HEK293 (cell line): ENCODE data around the gene UBALD2.

Experiments
- GLIS1 ChIP-seq: fragments of 450-650 bp; formaldehyde crosslinking; IDR thresholded peaks from 2 replicates; pipeline ENCODE4 v1.5.1; 2016; ENCODE audit warnings: missing biosample characterization, missing genetic modification characterization
- HOXD13 ChIP-seq: sonication (generic); formaldehyde crosslinking; IDR thresholded peaks from 2 replicates; pipeline ENCODE4 v1.8.0; 2022; ENCODE audit warnings: missing genetic modification reagents, borderline replicate concordance
- KLF9 ChIP-seq: fragments of 450-650 bp; formaldehyde crosslinking; IDR thresholded peaks from 2 replicates; pipeline ENCODE4 v1.5.1; 2016; ENCODE audit warnings: missing biosample characterization, missing genetic modification characterization, low read depth
- PRDM1 ChIP-seq: fragments of 450-650 bp; formaldehyde crosslinking; IDR thresholded peaks from 2 replicates; pipeline ENCODE4; 2016; ENCODE audit warnings: missing biosample characterization, missing genetic modification characterization
- REPIN1 ChIP-seq: fragments of 450-650 bp; formaldehyde crosslinking; IDR thresholded peaks from 2 replicates; pipeline ENCODE4 v1.5.1; 2017; ENCODE audit warnings: missing biosample characterization, missing genetic modification characterization, low read depth
- TCF7L2 ChIP-seq: IDR thresholded peaks from 2 replicates; pipeline ENCODE4 v1.6.1; 2011; ENCODE audit warnings: low read depth, mild to moderate bottlenecking, inconsistent platforms, low read length, moderate library complexity, borderline replicate concordance
- YY1 ChIP-seq: fragments of 450-650 bp; formaldehyde crosslinking; IDR thresholded peaks from 2 replicates; pipeline ENCODE4 v1.5.1; 2018; ENCODE audit warnings: missing biosample characterization, missing genetic modification characterization
- ZBTB8A ChIP-seq: fragments of 450-650 bp; formaldehyde crosslinking; IDR thresholded peaks from 2 replicates; pipeline ENCODE4 v1.5.1; 2016; ENCODE audit warnings: missing biosample characterization, missing genetic modification characterization
- ZFP41 ChIP-seq: fragments of 450-650 bp; formaldehyde crosslinking; IDR thresholded peaks from 2 replicates; pipeline ENCODE4 v1.5.1; 2016; ENCODE audit warnings: missing biosample characterization, missing genetic modification characterization, borderline replicate concordance
- ZNF132 ChIP-seq: fragments of 450-650 bp; formaldehyde crosslinking; IDR thresholded peaks from 2 replicates; pipeline ENCODE4 v1.5.1; 2017; ENCODE audit warnings: missing biosample characterization, missing genetic modification characterization, borderline replicate concordance
- ZNF16 ChIP-seq: fragments of 450-650 bp; formaldehyde crosslinking; IDR thresholded peaks from 2 replicates; pipeline ENCODE4 v1.5.1; 2016; ENCODE audit warnings: low read depth, missing biosample characterization, missing genetic modification characterization
- ZNF2 ChIP-seq: fragments of 450-650 bp; formaldehyde crosslinking; IDR thresholded peaks from 2 replicates; pipeline ENCODE4 v1.5.1; 2016; ENCODE audit warnings: missing biosample characterization, missing genetic modification characterization
- ZNF214 ChIP-seq: fragments of 450-650 bp; formaldehyde crosslinking; IDR thresholded peaks from 2 replicates; pipeline ENCODE4 v1.5.1; 2017; ENCODE audit warnings: missing biosample characterization, mild to moderate bottlenecking, missing genetic modification characterization, borderline replicate concordance
- ZNF266 ChIP-seq: fragments of 450-650 bp; formaldehyde crosslinking; IDR thresholded peaks from 2 replicates; pipeline ENCODE4 v1.5.1; 2016; ENCODE audit warnings: missing biosample characterization, missing genetic modification characterization, low read depth
- ZNF341 ChIP-seq: fragments of 450-650 bp; formaldehyde crosslinking; IDR thresholded peaks from 2 replicates; pipeline ENCODE4; 2016; ENCODE audit warnings: low read depth, missing biosample characterization, missing genetic modification characterization
- ZNF416 ChIP-seq: fragments of 450-650 bp; formaldehyde crosslinking; IDR thresholded peaks from 2 replicates; pipeline ENCODE4 v1.5.1; 2016; ENCODE audit warnings: missing biosample characterization, missing genetic modification characterization
- ZNF423 ChIP-seq: fragments of 450-650 bp; formaldehyde crosslinking; IDR thresholded peaks from 2 replicates; pipeline ENCODE4 v1.5.1; 2016; ENCODE audit warnings: missing biosample characterization, missing genetic modification characterization
- ZNF48 ChIP-seq: fragments of 450-650 bp; formaldehyde crosslinking; IDR thresholded peaks from 2 replicates; pipeline ENCODE4 v1.5.1; 2016; ENCODE audit warnings: missing biosample characterization, missing genetic modification characterization
- ZNF521 ChIP-seq: fragments of 450-650 bp; formaldehyde crosslinking; IDR thresholded peaks from 2 replicates; pipeline ENCODE4 v1.5.1; 2017; ENCODE audit warnings: missing biosample characterization, mild to moderate bottlenecking, missing genetic modification characterization
- ZNF530 ChIP-seq: fragments of 450-650 bp; formaldehyde crosslinking; IDR thresholded peaks from 2 replicates; pipeline ENCODE4 v1.5.1; 2016; ENCODE audit warnings: low read depth, missing biosample characterization, missing genetic modification characterization
- ZNF610 ChIP-seq: fragments of 450-650 bp; formaldehyde crosslinking; IDR thresholded peaks from 2 replicates; pipeline ENCODE4 v1.5.1; 2016; ENCODE audit warnings: missing biosample characterization, missing genetic modification characterization, borderline replicate concordance
- ZNF626 ChIP-seq: fragments of 450-650 bp; sonication (Bioruptor Pico); formaldehyde crosslinking; IDR thresholded peaks from 2 replicates; pipeline ENCODE4 v1.5.1; 2018; ENCODE audit warnings: missing biosample characterization, missing genetic modification characterization, inconsistent platforms
- ZNF629 ChIP-seq: fragments of 450-650 bp; formaldehyde crosslinking; IDR thresholded peaks from 2 replicates; pipeline ENCODE4 v1.5.1; 2017; ENCODE audit warnings: missing biosample characterization, missing genetic modification characterization
- ZNF664 ChIP-seq: fragments of 450-650 bp; formaldehyde crosslinking; IDR thresholded peaks from 2 replicates; pipeline ENCODE4 v1.5.1; 2016; ENCODE audit warnings: missing biosample characterization, missing genetic modification characterization
- ZNF776 ChIP-seq: fragments of 450-650 bp; formaldehyde crosslinking; IDR thresholded peaks from 2 replicates; pipeline ENCODE4 v1.5.0; 2017; ENCODE audit warnings: missing biosample characterization, missing genetic modification characterization, borderline replicate concordance
- TF ChIP-seq, protein P1 (sequence below): fragments of 450-650 bp; formaldehyde crosslinking; optimal IDR thresholded peaks from 2 replicates; pipeline ENCODE3; 2016; ENCODE audit warnings: missing biosample characterization, mild to moderate bottlenecking, missing genetic modification characterization
- TF ChIP-seq, protein P2 (sequence below): fragments of 450-650 bp; formaldehyde crosslinking; IDR thresholded peaks from 2 replicates; pipeline ENCODE4 v1.5.1; 2016; ENCODE audit warnings: missing biosample characterization, missing genetic modification characterization
- TF ChIP-seq, protein P3 (sequence below): fragments of 450-650 bp; formaldehyde crosslinking; IDR thresholded peaks from 2 replicates; pipeline ENCODE4 v1.5.1; 2016; ENCODE audit warnings: missing biosample characterization, missing genetic modification characterization
- TF ChIP-seq, protein P4 (sequence below): fragments of 450-650 bp; formaldehyde crosslinking; IDR thresholded peaks from 2 replicates; pipeline ENCODE4 v1.5.1; 2017; ENCODE audit warnings: missing biosample characterization, missing genetic modification characterization
- TF ChIP-seq, protein P5 (sequence below): fragments of 450-650 bp; formaldehyde crosslinking; IDR thresholded peaks from 2 replicates; pipeline ENCODE4 v1.5.1; 2016; ENCODE audit warnings: missing biosample characterization, missing genetic modification characterization
- TF ChIP-seq, protein P6 (sequence below): fragments of 450-650 bp; formaldehyde crosslinking; IDR thresholded peaks from 2 replicates; pipeline ENCODE4 v1.5.1; 2016; ENCODE audit warnings: missing biosample characterization, missing genetic modification characterization, low read depth

The UBALD2 gene

DNA sequence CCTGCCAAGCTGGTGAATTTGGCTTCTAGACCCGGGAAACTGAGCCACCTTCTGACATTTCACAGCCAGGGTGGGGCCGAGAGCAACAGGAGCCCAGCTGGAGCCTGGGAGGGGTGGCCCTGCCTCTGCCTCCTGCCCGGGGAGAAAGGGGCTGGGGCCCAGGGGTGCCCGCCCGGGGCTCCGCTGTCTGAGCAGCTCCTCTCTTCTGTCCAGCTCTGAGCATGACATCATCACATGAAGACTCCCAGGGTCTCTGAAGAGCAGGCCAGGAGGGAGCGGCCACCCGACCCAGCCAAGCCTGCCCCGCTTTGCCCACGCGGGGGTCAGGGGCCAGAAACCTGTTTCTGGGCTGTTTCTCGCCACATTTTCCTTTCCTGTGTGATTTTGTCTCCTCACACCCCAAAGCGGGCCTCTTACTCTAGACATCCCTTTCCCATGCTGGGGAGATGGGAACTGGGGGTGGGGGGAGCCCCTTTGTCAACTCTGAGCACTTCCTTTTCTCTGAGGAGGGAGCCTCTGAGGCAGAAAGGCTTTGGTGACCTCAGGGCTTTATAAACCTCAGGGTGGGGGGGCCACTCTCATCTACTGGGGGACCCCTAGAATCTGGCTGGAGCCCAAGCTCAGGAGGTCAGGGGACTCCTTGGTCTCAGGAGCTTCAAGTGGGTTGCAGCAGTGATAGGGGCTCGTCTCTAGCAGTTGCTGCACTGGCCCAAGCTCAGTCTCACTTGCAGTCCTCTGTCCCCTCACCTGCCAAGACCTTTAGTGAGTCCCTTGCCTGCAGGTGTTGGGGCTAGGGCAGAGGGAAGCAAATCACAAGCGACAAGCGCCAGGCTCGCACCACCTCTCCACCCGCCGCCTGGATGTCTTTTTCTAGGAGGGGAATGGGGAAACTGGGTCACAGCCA lies 7.6 kb downstream of the UBALD2 start (continued):
- TF ChIP-seq, protein P1, sequence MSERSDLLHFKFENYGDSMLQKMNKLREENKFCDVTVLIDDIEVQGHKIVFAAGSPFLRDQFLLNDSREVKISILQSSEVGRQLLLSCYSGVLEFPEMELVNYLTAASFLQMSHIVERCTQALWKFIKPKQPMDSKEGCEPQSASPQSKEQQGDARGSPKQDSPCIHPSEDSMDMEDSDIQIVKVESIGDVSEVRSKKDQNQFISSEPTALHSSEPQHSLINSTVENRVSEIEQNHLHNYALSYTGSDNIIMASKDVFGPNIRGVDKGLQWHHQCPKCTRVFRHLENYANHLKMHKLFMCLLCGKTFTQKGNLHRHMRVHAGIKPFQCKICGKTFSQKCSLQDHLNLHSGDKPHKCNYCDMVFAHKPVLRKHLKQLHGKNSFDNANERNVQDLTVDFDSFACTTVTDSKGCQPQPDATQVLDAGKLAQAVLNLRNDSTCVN (tag by site-specific recombination) = no peak
- no peak for TF ChIP-seq HOXD13 (CRISPR knock-in tag)
- TF ChIP-seq ZNF341 = no peak
- TF ChIP-seq YY1 (tag by site-specific recombination) = no peak
- TF ChIP-seq ZNF416 (tag by site-specific recombination) = no peak
- no peak for TF ChIP-seq ZFP41
- no peak for TF ChIP-seq ZNF132 (tag by site-specific recombination)
- TF ChIP-seq, protein P2, sequence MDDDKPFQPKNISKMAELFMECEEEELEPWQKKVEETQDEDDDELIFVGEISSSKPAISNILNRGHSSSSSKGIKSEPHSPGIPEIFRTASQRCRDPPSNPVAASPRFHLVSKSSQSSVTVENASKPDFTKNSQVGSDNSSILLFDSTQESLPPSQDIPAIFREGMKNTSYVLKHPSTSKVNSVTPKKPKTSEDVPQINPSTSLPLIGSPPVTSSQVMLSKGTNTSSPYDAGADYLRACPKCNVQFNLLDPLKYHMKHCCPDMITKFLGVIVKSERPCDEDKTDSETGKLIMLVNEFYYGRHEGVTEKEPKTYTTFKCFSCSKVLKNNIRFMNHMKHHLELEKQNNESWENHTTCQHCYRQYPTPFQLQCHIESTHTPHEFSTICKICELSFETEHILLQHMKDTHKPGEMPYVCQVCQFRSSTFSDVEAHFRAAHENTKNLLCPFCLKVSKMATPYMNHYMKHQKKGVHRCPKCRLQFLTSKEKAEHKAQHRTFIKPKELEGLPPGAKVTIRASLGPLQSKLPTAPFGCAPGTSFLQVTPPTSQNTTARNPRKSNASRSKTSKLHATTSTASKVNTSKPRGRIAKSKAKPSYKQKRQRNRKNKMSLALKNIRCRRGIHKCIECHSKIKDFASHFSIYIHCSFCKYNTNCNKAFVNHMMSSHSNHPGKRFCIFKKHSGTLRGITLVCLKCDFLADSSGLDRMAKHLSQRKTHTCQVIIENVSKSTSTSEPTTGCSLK (tag by site-specific recombination) = no peak
- TF ChIP-seq ZNF214 (tag by site-specific recombination) = no peak
- TF ChIP-seq, protein P3, sequence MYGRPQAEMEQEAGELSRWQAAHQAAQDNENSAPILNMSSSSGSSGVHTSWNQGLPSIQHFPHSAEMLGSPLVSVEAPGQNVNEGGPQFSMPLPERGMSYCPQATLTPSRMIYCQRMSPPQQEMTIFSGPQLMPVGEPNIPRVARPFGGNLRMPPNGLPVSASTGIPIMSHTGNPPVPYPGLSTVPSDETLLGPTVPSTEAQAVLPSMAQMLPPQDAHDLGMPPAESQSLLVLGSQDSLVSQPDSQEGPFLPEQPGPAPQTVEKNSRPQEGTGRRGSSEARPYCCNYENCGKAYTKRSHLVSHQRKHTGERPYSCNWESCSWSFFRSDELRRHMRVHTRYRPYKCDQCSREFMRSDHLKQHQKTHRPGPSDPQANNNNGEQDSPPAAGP = no peak; the same call in 1 of the 2 replicates
- no peak for TF ChIP-seq ZNF626 (tag by site-specific recombination)
- no peak for TF ChIP-seq ZNF16 (tag by site-specific recombination)
- TF ChIP-seq ZNF629 (tag by site-specific recombination) = peak; percentile 43; the same call in 1 of the 2 replicates
- no peak for TF ChIP-seq ZNF530 (tag by site-specific recombination)
- no peak for TF ChIP-seq ZNF521 (tag by site-specific recombination)
- TF ChIP-seq GLIS1 (tag by site-specific recombination) = peak; percentile 71
- no peak for TF ChIP-seq PRDM1 (tag by site-specific recombination)
- TF ChIP-seq REPIN1 (tag by site-specific recombination) = no peak
- TF ChIP-seq ZNF266 (tag by site-specific recombination) = no peak
- TF ChIP-seq, protein P4, sequence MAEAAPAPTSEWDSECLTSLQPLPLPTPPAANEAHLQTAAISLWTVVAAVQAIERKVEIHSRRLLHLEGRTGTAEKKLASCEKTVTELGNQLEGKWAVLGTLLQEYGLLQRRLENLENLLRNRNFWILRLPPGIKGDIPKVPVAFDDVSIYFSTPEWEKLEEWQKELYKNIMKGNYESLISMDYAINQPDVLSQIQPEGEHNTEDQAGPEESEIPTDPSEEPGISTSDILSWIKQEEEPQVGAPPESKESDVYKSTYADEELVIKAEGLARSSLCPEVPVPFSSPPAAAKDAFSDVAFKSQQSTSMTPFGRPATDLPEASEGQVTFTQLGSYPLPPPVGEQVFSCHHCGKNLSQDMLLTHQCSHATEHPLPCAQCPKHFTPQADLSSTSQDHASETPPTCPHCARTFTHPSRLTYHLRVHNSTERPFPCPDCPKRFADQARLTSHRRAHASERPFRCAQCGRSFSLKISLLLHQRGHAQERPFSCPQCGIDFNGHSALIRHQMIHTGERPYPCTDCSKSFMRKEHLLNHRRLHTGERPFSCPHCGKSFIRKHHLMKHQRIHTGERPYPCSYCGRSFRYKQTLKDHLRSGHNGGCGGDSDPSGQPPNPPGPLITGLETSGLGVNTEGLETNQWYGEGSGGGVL = no peak
- TF ChIP-seq ZNF423 (tag by site-specific recombination) = 0 out of 2 replicates have a peak, but pooled peaks have one; percentile 26
- TF ChIP-seq, protein P5, sequence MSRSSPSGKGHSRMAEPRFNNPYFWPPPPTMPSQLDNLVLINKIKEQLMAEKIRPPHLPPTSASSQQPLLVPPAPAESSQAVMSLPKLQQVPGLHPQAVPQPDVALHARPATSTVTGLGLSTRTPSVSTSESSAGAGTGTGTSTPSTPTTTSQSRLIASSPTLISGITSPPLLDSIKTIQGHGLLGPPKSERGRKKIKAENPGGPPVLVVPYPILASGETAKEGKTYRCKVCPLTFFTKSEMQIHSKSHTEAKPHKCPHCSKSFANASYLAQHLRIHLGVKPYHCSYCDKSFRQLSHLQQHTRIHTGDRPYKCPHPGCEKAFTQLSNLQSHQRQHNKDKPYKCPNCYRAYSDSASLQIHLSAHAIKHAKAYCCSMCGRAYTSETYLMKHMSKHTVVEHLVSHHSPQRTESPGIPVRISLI = no peak
- TF ChIP-seq, protein P6, sequence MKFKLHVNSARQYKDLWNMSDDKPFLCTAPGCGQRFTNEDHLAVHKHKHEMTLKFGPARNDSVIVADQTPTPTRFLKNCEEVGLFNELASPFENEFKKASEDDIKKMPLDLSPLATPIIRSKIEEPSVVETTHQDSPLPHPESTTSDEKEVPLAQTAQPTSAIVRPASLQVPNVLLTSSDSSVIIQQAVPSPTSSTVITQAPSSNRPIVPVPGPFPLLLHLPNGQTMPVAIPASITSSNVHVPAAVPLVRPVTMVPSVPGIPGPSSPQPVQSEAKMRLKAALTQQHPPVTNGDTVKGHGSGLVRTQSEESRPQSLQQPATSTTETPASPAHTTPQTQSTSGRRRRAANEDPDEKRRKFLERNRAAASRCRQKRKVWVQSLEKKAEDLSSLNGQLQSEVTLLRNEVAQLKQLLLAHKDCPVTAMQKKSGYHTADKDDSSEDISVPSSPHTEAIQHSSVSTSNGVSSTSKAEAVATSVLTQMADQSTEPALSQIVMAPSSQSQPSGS (tag by site-specific recombination) = peak; percentile 67; the same call in 1 of the 2 replicates
- TF ChIP-seq TCF7L2 = no peak
- TF ChIP-seq ZNF610 (tag by site-specific recombination) = no peak
- TF ChIP-seq ZNF664 = no peak
- no peak for TF ChIP-seq ZNF48 (tag by site-specific recombination)
- TF ChIP-seq ZNF776 = no peak
- peak; percentile 47; the same call in 1 of the 2 replicates for TF ChIP-seq ZBTB8A (tag by site-specific recombination)
- no peak for TF ChIP-seq ZNF2 (tag by site-specific recombination)
- TF ChIP-seq KLF9 (tag by site-specific recombination) = no peak
